ENCODE results near the gene GRPEL1. TPM values are rescaled to one million over a fixed set of nuclear protein-coding genes. Genes with fewer than 3 reads are reported as not detected.

Gene GRPEL1
- total and polyA plus RNA-seq, 2 experiments from 2014 or later: 27.4 to 112 TPM

- no peak for ATAC-seq
Observed at GRCh38 chr4:7027284-7027683, 40.6 kb downstream of the GRPEL1 start.

GRCh38 chr4:7026107-7026506 lies 41.8 kb downstream of the GRPEL1 start:
- no peaks in the 10 kb centered on the region for H3F3A ChIP-seq (replicated peaks; ENCODE audit: low read depth)
- H3K79me2 ChIP-seq (replicated peaks; ENCODE audit: insufficient read depth): peaks cover 3% of the 10 kb centered on the region; the same call in 1 of the 2 replicates
- Mint-ChIP-seq H3K4me3 (no peak overlapping the region; the same call in 2 of the 3 replicates), H3K27me3 (ENCODE audit: insufficient read depth, low read depth, poor library complexity) (peaks cover 10% of the 10 kb centered on the region), H3K36me3 (ENCODE audit: low read depth) (peaks cover 62% of the 10 kb centered on the region), H3K9me3 (no peaks in the 10 kb centered on the region; the same call in 2 of the 3 replicates), H3K27ac (no peak overlapping the region; the same call in 1 of the 2 replicates), H3K4me1 (peaks cover 17% of the 10 kb centered on the region)
- ATAC-seq (no peak), DNase-seq (ENCODE audit: low spot score) (no peak)
- H2AFZ ChIP-seq: no peak overlapping the region
- H3K4me3 ChIP-seq: no peak overlapping the region
- H3K27ac ChIP-seq (ENCODE audit: low read depth): no peak overlapping the region
- H3K36me3 ChIP-seq (ENCODE audit: insufficient read depth): peaks cover 6% of the 10 kb centered on the region
- H3K4me1 ChIP-seq (ENCODE audit: insufficient read depth): no peaks in the 10 kb centered on the region; the same call in 1 of the 2 replicates
- no peaks in the 10 kb centered on the region for H3K9me2 ChIP-seq (ENCODE audit: insufficient read depth)
- H3K27me3 ChIP-seq (ENCODE audit: insufficient read depth): no peaks in the 10 kb centered on the region
- H4K20me1 ChIP-seq (replicated peaks; ENCODE audit: insufficient read depth): peaks cover 7% of the 10 kb centered on the region
- H3K4me2 ChIP-seq: no peak overlapping the region
- TF ChIP-seq ZNF462 (CRISPR knock-in tag; IDR thresholded peaks at IDR 0.05) (no peak), NANOG (IDR thresholded peaks at IDR 0.05; ENCODE audit: borderline replicate concordance) (no peak), ZNF331 (CRISPR knock-in tag; IDR thresholded peaks at IDR 0.05; ENCODE audit: low read depth) (no peak), EZH2 (IDR thresholded peaks at IDR 0.05; ENCODE audit: low read depth, unreplicated experiment) (no peak), ZNF114 (CRISPR knock-in tag; IDR thresholded peaks at IDR 0.05) (no peak), STAT1 (IDR thresholded peaks at IDR 0.05; ENCODE audit: unreplicated experiment) (no peak), CTCF (conservative IDR thresholded peaks at IDR 0.05; ENCODE audit: low read depth in 2 of 2) (no peak), JUNB (IDR thresholded peaks at IDR 0.05; ENCODE audit: unreplicated experiment) (no peak)

More at GRCh38 chr4:7027284-7027683, 40.6 kb downstream of the GRPEL1 start:
- H3K27ac Mint-ChIP-seq: no peak overlapping the region
- TF ChIP-seq EZH2 (IDR thresholded peaks at IDR 0.05; ENCODE audit: low read depth, unreplicated experiment) (no peak), EZH2phosphoT487 (IDR thresholded peaks at IDR 0.05; ENCODE audit: unreplicated experiment) (no peak), ZNF331 (CRISPR knock-in tag; IDR thresholded peaks at IDR 0.05; ENCODE audit: low read depth) (no peak), JUNB (IDR thresholded peaks at IDR 0.05; ENCODE audit: unreplicated experiment) (no peak), ETS1 (IDR thresholded peaks at IDR 0.05) (no peak), ZNF114 (CRISPR knock-in tag; IDR thresholded peaks at IDR 0.05) (no peak)
- H3K9me2 ChIP-seq (ENCODE audit: insufficient read depth): no peaks in the 10 kb centered on the region
- no peak overlapping the region for H3K4me2 ChIP-seq
- peaks cover 9% of the 10 kb centered on the region for H3K27me3 Mint-ChIP-seq (ENCODE audit: insufficient read depth, low read depth, poor library complexity)
- H3K4me3 Mint-ChIP-seq: no peak overlapping the region
- no peak for DNase-seq (ENCODE audit: low spot score)
- H3K27ac ChIP-seq (ENCODE audit: low read depth): no peak overlapping the region
- H3K79me2 ChIP-seq (replicated peaks; ENCODE audit: insufficient read depth): no peaks in the 10 kb centered on the region
- peaks cover 6% of the 10 kb centered on the region for H3K36me3 ChIP-seq (ENCODE audit: insufficient read depth)
- no peaks in the 10 kb centered on the region for H3F3A ChIP-seq (replicated peaks; ENCODE audit: low read depth)
- no peak overlapping the region for H3K4me3 ChIP-seq
- peaks cover 64% of the 10 kb centered on the region for H3K36me3 Mint-ChIP-seq (ENCODE audit: low read depth)
- peaks cover 17% of the 10 kb centered on the region for H3K4me1 Mint-ChIP-seq
- no peaks in the 10 kb centered on the region for H3K27me3 ChIP-seq (ENCODE audit: insufficient read depth)
- no peak overlapping the region for H2AFZ ChIP-seq
- no peaks in the 10 kb centered on the region for H3K9me3 Mint-ChIP-seq
- H4K20me1 ChIP-seq (replicated peaks; ENCODE audit: insufficient read depth): peaks cover 7% of the 10 kb centered on the region
- H3K4me1 ChIP-seq (ENCODE audit: insufficient read depth): no peaks in the 10 kb centered on the region; the same call in 1 of the 2 replicates
